Hematopoietic multipotent progenitor cell treated with erythropoietin and hydrocortisone succinate and interleukin-3 and kit ligand, for 6 days (in vitro differentiated cells): Measurements from ENCODE around the gene NSD2.
A peak's percentile ranks its signal among the peaks of the same experiment; 100 is the strongest.
"Not testable (repeated sequence)": the region's sequence is repeated elsewhere in the genome, so short reads cannot be mapped to it uniquely, and the experiment has no call there.

ENCODE experiments used
- DNase-seq: peaks from one replicate; pipeline ENCODE4 v3.0.0-alpha.2; 2015

NSD2 gene

DNA sequence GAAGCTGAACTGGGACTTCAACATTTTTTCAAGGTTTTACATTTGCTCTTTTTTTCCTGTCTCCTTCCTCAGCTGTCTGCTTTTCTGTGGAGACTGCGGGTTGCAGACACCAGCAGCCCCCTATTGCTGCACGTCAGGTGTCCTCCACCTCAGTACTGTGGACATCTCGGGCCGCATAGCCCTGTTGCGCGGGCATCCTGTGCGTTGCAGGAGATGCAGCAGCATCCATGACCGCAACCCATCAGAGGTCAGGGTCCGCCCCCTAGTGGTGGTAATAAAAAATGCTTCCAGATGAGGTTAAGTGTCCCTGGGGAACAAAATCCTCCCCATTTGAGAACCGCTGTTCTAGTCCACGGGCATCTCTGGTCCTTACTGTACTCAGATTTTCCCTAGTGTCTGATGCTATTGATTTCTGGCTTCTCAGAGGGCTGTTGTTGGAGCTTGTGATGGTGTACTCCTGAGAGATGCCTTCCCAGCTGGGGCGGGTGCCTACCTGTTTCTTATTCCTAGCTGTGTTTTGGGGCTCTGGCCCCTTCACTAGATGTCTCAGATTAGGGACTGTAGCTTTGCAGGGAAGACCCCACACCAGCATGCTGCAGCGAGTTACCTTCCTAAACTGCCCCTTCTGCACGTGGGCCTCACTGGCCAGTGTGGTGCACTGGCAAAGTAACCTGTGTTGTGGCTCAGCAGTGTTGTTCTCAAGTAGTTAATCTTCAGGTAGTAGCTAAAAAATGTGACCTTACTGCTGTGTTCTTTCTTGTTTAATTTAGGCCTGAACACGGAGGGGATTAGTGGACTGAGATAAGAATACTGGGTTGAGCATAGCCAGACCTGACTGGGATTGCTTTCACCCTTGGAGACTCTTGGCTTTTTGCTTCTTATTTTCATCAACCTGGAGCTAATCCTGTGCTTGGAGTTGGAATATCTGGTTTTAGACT, 28.2 kb downstream of the NSD2 start:
- peak; percentile 91 for DNase-seq

GRCh38 chr4:1900087-1900433, 28.9 kb downstream of the NSD2 start:
- no peak for DNase-seq

DNA sequence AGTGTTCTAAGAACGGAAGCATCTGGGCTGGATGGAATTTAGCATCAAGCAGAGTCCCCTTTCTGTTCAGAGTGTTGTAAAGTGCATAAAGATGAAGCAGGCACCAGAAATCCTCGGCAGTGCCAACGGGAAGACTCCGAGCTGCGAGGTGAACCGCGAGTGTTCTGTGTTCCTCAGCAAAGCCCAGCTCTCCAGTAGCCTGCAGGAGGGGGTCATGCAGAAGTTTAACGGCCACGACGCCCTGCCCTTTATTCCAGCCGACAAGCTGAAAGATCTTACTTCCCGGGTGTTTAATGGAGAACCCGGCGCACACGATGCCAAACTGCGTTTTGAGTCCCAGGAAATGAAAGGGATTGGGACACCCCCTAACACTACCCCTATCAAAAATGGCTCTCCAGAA, 29.4 kb downstream of the NSD2 start:
- DNase-seq = no peak

DNA sequence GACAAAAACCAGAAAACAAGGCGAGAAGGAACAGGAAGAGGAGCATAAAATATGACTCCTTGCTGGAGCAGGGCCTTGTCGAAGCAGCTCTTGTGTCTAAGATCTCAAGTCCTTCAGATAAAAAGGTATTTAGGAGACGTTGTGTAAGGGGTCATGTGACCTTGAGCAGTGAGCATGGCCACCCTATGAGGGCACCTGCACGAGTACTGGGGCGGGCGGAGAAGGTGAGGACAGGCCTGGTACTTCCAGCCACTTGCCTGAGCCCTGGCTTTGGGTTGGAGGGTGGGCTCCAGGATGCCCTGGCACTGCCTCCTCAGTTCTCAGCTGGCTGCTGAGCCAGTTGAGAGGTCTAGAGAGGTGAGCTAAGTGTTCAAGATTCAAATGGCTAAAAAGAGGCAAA, 29.9 kb downstream of the NSD2 start:
- no peak for DNase-seq

- no peak for DNase-seq
These were observed 31.1 kb downstream of the NSD2 start for GRCh38 chr4:1902243-1902642.

DNA sequence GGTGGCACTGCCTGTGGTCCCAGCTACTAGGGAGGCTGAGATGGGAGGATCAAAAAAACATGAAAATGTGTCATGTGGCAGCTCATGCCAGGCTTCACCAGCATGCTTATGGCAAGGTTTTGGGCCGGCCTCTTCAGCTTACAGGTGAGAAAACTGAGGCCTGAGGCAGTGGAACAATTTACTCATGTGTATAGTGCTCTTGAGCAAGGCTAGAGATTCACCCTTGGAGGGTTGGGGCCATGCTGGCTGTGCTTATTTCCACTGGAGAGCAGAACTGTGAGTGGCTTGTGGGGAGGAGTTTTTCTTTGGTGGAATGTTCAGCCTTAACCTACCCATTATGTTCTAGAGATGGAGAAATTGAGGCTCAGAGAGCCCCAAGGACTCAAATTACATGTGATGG, 31.8 kb downstream of the NSD2 start:
- no peak for DNase-seq

DNA sequence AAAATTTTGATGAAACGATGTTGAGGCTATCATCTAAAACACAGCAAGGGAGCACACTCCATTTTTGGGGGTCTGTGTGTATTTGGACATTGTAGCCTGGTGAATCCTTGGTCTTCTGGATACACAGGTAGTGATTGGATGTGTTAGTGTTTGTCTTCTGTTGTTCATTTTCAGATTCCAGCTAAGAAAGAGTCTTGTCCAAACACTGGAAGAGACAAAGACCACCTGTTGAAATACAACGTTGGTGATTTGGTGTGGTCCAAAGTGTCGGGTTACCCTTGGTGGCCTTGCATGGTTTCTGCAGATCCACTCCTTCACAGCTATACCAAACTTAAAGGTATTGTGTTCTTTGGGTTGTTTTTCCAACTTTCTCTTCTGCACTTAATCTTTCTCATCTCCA, 32.8 kb downstream of the NSD2 start:
- DNase-seq = no peak

- no peak for DNase-seq
These were observed 36.8 kb downstream of the NSD2 start for GRCh38 chr4:1907848-1908525.

DNA sequence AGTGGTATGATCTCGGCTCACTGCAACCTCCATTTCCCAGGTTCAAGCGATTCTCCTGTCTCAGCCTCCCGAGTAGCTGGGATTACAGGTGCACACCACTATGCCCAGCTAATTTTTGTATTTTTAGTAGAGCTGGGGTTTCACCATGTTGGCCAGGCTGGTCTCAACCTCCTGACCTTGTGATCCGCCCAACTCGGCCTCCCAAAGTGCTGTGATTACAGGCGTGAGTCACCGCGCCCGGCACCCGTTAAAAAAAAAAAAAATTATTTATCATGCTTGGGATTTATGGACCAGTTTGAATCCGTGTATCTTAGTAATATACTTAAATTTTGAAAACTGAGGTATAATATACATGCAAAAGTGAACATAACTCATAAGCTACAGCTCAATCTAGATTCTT, 38.5 kb downstream of the NSD2 start:
- not testable (repeated sequence) for DNase-seq

DNA sequence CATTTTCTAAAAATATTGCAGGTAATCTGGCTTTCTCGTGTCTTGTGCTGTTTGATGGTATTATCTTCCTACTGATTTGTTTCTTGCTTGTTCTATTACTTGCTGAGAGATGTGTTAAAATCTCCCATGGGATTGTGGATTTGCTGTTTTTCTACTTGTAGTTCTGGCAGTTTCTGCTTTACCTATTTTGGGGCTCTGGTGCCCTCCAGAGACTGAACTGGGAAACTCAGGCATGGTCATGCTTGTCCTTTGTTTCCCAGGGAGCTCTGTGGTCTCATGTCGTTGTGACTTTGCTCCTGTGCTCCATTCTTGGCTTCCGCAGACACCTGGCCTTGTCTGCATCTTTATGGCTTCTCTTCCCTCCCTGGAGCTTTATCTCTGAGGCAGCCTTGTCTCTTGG, 39.5 kb downstream of the NSD2 start:
- DNase-seq = peak; percentile 74

- DNase-seq = not testable (repeated sequence)
These were observed 40.1 kb downstream of the NSD2 start for GRCh38 chr4:1911316-1911715.

GRCh38 chr4:1922821-1923220, 51.6 kb downstream of the NSD2 start:
- DNase-seq = no peak

GRCh38 chr4:1927675-1928074, 56.5 kb downstream of the NSD2 start:
- DNase-seq = no peak

DNA sequence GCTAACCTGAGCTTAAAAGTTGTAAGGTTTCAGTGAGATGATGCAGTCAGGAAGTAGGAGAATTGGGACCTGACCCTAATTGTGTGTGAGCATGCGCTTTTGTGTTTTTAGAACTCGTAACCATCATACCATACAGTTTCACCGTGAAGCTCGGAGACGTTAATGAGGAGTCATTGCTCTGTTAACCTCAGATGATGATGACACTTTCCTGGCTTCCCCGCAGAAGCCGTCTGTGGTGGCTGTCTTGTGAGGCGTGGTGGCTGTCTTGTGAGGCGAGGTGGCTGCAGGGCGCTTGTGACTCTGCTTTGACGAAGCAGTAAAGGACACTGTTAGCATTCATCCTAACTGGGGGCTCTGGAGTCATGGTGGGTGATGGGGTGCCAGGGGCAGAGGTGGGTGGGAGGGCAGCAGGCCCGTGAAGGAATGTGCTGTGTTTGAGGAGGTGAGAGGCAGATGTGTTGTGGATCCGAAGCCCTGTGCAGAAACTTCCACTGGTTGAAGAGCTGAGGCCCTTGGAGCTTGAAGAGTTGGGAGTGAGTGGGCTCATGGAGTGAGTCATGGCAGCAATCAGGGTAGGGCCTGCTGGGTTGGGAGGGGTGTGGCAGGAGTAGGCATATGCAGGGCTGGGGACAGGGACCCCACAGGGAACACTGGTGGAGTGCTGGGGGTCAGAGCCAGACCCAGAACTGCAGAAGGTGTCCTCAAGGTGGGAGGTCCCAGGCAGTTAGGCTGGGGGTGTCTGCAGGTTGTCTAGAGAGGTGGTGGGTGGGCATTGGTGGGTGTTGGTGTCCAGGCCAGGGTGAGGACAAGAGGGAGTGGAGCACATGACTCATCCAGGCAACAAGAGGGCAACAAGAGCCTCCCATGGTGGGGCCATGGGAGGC, 57.4 kb downstream of the NSD2 start:
- peak; percentile 74 for DNase-seq

DNA sequence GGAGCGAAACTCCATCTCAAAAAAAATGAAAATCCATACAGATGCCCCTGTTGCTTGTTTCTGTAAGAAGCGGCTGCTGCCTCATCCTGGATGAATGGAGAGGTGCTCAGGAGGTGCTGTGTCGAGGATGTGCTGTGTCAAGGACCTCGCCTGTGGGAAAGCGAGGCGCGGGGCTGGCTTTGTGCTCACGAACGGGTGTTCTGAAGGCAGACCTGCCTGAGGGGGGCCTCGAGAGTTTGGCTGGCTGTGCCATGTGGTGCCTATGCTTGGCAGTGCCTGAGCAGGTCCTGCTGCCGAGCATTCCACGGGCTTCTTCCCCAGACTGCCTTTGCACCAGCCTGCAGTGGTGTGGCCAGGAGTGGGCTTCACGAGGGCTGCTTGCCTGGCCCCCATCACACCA, 61.5 kb downstream of the NSD2 start:
- DNase-seq = no peak

DNA sequence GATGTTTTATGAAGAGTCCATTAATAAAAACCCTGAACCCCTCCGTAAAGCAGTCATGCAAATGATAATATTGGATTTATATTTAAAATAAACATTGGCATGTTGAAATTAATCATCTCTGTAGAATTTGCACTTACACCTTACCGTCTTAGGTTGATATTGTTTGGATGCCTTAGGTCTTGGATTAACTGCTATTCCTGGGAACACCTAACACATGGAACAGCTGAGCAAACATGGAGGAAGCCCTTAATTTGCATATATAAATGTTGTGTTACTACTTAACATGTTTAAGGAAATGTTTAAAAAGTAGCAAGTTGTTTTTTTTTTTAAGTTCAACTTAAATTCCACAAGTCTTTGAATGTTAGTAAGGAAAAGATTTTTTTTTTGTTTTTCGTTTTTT, 62.5 kb downstream of the NSD2 start:
- DNase-seq = no peak

- DNase-seq = no peak
These were observed 66.4 kb downstream of the NSD2 start for GRCh38 chr4:1937550-1937949.

DNA sequence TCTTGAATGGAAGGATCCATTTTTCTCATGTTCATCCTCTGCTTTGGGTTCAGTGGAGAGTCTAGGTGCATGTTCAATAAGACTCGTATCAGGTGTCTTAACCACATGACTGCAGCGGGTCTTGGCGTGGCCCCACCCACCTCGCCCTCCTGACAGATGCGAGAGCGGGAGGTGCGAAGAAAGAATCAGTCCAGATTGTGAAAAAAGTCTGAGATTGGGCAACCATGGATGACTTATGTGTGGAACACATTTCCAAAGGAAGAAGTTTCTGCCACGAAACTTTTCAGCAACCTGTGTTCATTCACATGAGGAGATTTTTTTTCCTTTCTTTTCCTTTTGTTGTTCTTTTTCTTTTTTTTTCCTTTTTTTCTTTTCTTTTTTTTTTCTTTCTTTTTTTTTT, 66.8 kb downstream of the NSD2 start:
- DNase-seq = no peak

DNA sequence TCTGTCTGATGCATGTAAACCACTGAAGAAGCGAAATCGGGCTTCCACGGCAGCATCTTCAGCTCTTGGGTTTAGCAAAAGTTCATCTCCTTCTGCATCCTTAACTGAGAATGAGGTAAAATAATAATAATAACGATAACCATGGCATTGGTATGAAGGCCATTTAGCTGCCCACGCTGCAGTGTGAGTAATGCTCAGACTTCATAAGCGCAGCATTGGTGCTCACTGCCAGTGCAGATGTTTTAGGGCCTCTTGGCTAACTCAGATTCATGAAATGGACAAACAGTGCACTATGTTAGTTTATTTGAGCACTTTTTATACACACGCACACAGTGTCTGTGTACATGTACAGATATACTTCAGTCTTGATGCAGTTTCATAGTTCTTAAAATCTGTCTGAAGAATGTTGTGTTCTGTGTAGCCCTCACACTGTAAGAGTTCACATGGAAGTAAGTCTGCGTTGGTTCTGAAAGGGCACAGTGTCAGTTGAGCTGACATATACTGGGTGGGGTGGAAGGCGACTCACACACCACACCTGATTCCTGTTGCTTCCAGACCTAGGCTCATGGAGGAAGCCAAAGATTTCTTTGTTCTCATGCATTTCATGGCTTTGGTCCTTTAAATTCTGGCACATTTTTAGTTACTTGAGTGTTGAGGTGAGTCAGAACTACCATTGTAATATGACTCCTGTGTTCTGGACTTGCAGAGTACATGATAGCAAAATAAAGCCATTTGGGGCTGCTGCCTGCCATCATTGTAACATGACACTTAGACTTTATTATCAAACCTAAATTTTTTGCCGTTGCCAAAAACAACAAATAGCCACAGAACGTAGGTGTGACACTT, 68.7 kb downstream of the NSD2 start:
- no peak for DNase-seq

GRCh38 chr4:1940566-1940965, 69.4 kb downstream of the NSD2 start:
- DNase-seq = no peak

- DNase-seq = no peak
These were observed 72.7 kb downstream of the NSD2 start for GRCh38 chr4:1943928-1944327.

DNA sequence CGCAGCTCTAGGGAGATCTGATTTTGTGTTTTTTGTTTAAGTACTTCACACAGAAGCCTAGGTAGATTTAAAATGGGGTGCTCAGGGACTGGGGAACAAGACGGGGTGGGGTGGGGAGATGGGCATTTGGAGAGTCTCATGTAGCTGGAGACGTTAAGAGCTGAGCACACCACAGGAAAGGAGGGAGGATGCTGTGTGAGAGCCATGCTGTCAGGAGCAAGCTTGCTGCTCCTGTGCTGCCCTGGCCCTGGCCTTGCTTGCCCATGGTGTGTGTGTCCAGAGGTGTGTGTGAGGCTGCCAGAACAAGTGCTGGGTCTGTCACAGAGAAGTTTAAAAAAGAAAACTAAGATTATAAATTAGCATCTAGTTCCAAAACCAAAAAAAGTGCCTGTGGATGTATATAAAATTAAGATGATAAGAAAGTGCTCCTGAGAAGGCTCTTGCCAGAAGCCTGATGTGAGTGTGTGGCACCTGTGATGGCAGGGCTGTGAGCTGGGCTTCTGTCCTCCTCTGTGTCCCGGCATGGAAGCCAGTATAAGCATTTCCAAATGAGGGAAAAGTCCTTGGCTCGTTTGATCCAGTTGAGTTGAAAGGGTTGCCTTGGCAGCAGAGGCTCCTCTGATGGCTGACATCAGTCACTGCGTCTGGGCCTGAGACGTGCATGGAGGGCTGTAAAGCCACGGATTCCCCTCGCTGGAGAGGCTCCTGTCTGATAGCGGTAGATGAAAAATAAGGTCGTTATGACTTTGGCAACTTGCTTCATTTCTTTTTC, 74.1 kb downstream of the NSD2 start:
- no peak for DNase-seq
